LNCAP (cell line): ENCODE results near the gene TTC23L.

Experiments used
- TF ChIP-seq, protein P1 (sequence below): fragments of 450-650 bp; IDR thresholded peaks from 2 replicates; pipeline ENCODE4 v1.5.1; 2017; ENCODE audit warnings: mild to moderate bottlenecking

TTC23L gene

DNA sequence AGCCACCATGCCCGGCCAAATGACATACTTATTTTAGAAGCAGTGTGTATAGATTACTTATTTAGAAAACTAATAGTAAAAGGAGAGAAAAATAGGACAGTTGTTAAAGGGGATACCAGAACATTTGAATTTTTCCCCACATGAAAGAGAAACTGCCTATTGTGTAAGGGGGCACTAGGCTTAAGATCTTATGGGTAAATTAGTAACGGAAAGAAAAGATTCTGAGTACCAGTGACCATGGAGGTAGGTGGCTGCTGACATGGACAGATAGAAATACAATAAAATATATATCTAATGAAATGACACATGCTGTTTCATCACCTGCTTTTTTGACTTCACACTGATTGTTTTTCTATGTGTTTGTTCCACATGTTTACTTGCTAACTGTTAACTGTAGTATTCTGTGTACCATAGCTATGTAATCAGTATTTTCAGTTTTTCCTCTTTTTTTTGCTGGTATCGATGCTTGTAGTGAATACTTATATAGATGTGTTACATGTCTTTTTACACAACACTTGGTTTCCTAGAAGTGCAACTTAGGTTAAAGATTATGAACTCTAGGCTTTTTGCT lies 87.4 kb downstream of the TTC23L start:
- TF ChIP-seq, protein P1, sequence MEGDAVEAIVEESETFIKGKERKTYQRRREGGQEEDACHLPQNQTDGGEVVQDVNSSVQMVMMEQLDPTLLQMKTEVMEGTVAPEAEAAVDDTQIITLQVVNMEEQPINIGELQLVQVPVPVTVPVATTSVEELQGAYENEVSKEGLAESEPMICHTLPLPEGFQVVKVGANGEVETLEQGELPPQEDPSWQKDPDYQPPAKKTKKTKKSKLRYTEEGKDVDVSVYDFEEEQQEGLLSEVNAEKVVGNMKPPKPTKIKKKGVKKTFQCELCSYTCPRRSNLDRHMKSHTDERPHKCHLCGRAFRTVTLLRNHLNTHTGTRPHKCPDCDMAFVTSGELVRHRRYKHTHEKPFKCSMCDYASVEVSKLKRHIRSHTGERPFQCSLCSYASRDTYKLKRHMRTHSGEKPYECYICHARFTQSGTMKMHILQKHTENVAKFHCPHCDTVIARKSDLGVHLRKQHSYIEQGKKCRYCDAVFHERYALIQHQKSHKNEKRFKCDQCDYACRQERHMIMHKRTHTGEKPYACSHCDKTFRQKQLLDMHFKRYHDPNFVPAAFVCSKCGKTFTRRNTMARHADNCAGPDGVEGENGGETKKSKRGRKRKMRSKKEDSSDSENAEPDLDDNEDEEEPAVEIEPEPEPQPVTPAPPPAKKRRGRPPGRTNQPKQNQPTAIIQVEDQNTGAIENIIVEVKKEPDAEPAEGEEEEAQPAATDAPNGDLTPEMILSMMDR, result no peak

DNA sequence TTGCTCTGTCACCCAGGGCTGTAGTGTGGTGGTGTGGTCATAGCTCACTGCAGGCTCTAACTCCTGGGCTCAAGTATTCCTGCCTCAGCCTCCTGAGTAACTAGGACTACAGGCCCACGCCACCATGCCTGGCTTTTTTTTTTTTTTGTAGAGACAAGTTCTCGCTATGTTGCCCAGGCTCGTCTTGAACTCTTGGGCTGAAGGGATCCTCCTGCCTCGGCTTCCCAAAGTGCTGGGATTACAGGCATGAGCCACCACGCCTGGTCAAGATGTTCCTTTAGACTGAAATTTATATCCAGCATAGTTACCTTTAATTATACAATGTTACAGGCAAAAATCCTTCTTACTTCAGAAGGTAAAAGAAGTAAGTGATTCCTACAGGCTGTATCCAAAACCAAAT lies 88.8 kb downstream of the TTC23L start:
- TF ChIP-seq, protein P1, result no peak

DNA sequence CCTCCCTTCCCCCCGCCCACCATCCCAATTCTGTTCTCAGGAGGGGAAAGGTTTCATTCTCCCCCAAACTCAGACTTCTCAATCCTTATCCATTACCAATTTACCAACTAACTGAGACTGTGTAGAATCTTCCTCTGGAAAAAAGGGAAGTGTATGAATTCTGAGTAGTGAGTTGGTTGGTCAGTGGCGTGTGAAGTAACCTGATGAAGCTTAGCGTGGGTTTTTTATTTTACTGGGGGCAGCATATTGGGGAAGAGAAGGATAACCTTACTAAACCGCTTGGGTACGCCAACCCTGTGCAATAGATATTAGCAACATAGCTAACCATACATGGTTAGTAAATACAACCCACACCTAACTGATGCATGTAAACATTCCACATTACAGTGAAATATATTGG lies 89.3 kb downstream of the TTC23L start:
- TF ChIP-seq, protein P1, result no peak

DNA sequence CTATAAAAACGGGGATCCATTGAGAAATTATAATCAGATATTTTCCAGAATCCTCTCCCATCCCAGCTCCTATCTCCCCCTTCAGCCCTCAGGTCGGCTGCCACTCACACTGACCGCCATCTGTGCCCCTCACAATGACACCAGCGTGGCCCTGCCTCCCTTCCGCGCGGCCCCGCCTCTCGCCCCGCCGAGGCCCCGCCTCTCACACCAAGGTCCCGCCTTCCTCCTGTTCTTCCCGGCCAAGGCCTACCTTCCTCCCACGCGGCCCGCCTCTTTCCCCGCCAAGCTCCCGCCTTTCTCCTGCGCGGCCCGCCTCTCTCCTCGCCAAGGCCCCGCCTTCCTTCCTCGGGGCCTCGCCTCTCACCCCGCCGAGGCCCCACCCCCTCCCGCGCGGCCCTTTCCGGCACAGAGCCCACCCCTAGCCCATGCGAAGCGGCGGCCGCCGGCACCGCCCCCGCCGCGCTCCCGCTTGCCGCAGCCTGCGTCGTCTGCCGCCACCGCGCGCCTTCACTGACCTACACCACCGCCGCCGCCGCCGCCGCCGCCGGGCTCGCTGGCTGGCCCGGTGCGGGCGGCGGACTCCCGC lies 90.3 kb downstream of the TTC23L start, which contains the start of gene DNAJC21:
Gene DNAJC21, plus strand, starts transcription at position 426 of the 586 bp plus-strand sequence. CDS start 261 bp downstream, outside the sequence.
- TF ChIP-seq, protein P1, result no peak

DNA sequence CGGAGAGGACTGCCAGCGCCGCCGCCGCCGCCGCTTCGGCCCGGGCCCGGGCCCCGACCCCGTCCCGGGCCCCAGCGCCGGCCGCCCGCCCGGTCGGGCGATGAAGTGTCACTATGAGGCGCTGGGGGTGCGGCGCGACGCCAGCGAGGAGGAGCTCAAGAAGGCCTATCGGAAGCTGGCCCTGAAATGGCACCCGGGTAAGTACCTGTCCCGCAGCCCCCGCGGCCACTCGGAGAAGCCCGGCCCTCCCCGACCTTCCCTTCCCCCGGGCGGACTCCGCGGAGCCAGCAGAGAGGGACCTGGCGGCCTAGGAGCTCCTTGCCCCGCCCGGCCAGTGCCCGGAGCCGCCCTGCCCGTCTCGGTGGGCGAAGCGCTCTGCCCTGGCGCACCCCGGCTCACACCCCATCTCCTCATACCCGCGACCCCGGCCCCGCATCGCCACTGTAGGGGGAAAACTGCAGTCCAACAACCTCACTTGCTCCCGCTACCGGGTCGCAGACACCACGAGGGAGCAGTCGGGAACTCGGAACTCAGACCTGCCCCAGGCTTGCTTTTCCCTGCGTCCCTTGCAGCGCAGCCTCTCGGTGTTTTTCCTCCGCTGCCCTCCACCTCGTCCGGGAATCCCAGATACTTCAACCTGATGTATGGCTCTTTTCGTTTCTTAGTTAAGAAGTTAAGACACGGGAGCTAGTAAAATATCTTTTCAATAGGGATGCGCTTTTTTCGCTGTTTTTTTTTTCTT lies 90.9 kb downstream of the TTC23L start:
- TF ChIP-seq, protein P1, result no peak

DNA sequence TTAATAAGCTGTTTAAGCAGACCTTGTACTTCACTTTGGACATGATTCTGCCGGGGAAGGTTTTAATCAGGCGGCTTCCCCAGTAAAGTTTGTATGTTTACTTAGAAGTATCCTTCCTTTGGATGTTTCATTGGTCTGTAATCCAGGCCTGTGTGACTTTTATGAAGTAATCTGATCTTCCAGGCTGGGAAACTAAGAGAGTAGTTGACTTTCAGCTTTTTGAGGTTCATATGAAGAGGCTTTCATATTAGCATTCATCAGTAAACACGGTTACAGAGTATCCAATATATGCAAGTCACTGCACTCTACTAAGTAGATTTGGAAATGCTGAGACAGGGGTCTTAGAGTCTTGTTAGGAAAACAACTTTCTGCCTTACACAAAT lies 91.5 kb downstream of the TTC23L start:
- TF ChIP-seq, protein P1, result no peak

DNA sequence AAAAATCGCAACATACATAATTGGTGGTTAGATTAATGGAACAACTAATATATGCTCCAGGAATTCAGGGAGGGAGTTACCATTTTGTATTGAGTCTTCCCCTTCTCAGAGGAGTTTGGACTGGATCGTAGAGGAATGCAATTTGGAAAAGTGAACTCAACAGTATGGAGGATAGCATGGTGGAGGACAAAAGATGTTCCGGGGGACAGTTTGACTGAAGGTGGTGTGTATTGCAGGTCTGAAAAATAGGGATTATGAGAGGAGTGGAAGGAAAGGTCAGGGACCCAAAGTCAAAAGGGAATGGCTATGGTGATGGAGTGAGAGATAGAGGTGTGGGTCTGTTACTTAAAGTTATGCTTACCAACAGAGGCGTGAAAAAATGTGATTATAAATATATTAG lies 91.9 kb downstream of the TTC23L start:
- TF ChIP-seq, protein P1, result no peak
